ENCODE data around the gene UBASH3A. TPM values are rescaled to one million over a fixed set of nuclear protein-coding genes. Genes with fewer than 3 reads are reported as not detected.

Gene UBASH3A
- total RNA-seq, 1 donor from 2014 or later = 6.4 TPM

GRCh38 chr21:42400525-42400924 lies 3.2 kb upstream of the UBASH3A start:
- Histone ChIP-seq H3K27ac (no peak overlapping the region), H3K4me3 (no peak overlapping the region), H3K36me3 (no peaks in the 10 kb centered on the region), H3K4me1 (no peaks in the 10 kb centered on the region), H3K9me3 (no peaks in the 10 kb centered on the region), H3K27me3 (no peaks in the 10 kb centered on the region)
- DNase-seq (ENCODE audit: extremely low spot score in 2 of 2) = no peak
- intact Hi-C loops (cut with DNase I) = no loop called here
- TF ChIP-seq POLR2AphosphoS5 (IDR thresholded peaks at IDR 0.05; ENCODE audit: insufficient read depth in 1 of 2, low read depth in 1 of 2) = no peak
- TF ChIP-seq CTCF (IDR thresholded peaks at IDR 0.05) = no peak
- TF ChIP-seq POLR2A (IDR thresholded peaks at IDR 0.05) = no peak

GRCh38 chr21:42401154-42401553 lies 2.5 kb upstream of the UBASH3A start:
- intact Hi-C loops (cut with DNase I) = no loop called here
- no peaks in the 10 kb centered on the region for H3K36me3 ChIP-seq
- no peaks in the 10 kb centered on the region for H3K4me1 ChIP-seq
- TF ChIP-seq CTCF (IDR thresholded peaks at IDR 0.05) (no peak), POLR2AphosphoS5 (IDR thresholded peaks at IDR 0.05; ENCODE audit: insufficient read depth in 1 of 2, low read depth in 1 of 2) (no peak), POLR2A (IDR thresholded peaks at IDR 0.05) (no peak)
- H3K27me3 ChIP-seq = no peaks in the 10 kb centered on the region
- no peaks in the 10 kb centered on the region for H3K9me3 ChIP-seq
- H3K27ac ChIP-seq = no peak overlapping the region
- no peak for DNase-seq (ENCODE audit: extremely low spot score in 2 of 2)
- H3K4me3 ChIP-seq = no peak overlapping the region

- no peaks in the 10 kb centered on the region for H3K4me1 ChIP-seq
- intact Hi-C loops (cut with DNase I) = no loop called here
- no peak for TF ChIP-seq CTCF (IDR thresholded peaks at IDR 0.05)
- no peak for TF ChIP-seq POLR2A (IDR thresholded peaks at IDR 0.05)
- no peak for TF ChIP-seq POLR2AphosphoS5 (IDR thresholded peaks at IDR 0.05; ENCODE audit: insufficient read depth in 1 of 2, low read depth in 1 of 2)
- no peak for DNase-seq (ENCODE audit: extremely low spot score in 2 of 2)
- no peaks in the 10 kb centered on the region for H3K36me3 ChIP-seq
- no peaks in the 10 kb centered on the region for H3K9me3 ChIP-seq
- no peaks in the 10 kb centered on the region for H3K27me3 ChIP-seq
- H3K4me3 ChIP-seq = no peak overlapping the region
- H3K27ac ChIP-seq = no peak overlapping the region
Observed at GRCh38 chr21:42401820-42402251, 1.9 kb upstream of the UBASH3A start.

GRCh38 chr21:42404539-42404938 lies 837 bp downstream of the UBASH3A start:
- DNase-seq (ENCODE audit: extremely low spot score in 2 of 2) = no peak

More at GRCh38 chr21:42404539-42404938, 837 bp downstream of the UBASH3A start:
- Histone ChIP-seq H3K4me3 (peak overlapping the region in 1 of 2 donors; percentile 3), H3K9me3 (no peaks in the 10 kb centered on the region), H3K27ac (no peak overlapping the region), H3K27me3 (no peaks in the 10 kb centered on the region), H3K36me3 (no peaks in the 10 kb centered on the region), H3K4me1 (no peaks in the 10 kb centered on the region)
- intact Hi-C loops (cut with DNase I) = no loop called here
- TF ChIP-seq CTCF (IDR thresholded peaks at IDR 0.05) = no peak
- no peak for TF ChIP-seq POLR2AphosphoS5 (IDR thresholded peaks at IDR 0.05; ENCODE audit: insufficient read depth in 1 of 2, low read depth in 1 of 2)
- TF ChIP-seq POLR2A (IDR thresholded peaks at IDR 0.05) = no peak
